ENCODE data around the gene RABL3.
A peak's percentile ranks its signal among the peaks of the same experiment; 100 is the strongest.
"Not testable (repeated sequence)": the region's sequence is repeated elsewhere in the genome, so short reads cannot be mapped to it uniquely, and the experiment has no call there.

Gene RABL3, protein sequence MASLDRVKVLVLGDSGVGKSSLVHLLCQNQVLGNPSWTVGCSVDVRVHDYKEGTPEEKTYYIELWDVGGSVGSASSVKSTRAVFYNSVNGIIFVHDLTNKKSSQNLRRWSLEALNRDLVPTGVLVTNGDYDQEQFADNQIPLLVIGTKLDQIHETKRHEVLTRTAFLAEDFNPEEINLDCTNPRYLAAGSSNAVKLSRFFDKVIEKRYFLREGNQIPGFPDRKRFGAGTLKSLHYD

DNA sequence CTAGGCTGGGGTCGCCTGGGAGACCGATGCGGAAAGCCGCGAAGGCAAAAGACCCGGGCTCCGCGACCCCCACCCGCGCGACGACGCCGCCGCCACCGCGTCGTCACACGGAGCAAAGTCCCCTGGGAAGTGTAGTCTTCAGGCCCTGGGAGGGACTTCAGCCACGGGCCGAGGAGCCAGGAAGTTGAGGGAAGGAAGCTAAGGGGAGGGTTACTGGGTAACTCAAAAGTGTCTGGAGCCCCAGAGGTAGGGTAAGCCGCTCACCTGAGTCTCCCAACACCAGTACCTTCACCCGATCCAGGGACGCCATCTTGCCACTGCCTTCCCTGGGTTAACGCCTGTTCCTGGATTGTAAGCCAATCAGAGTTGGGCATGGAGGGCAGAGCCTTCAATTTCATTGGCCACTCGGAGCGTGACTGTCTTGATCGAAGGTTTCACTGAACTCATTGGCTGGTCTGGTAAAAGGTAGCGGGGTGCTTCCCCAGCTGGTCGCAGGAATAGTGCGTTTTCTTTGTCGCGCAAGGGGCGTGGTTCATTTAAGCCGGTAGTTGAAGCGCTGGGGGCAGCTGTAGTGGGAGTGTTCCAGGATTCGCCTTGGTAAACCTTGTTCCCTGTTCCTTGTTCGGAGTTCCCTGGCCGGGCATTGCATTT, at the start of gene RABL3, which contains the start of gene GTF2E1:
RABL3 (minus strand) TSS at position 319 of the 651 bp plus-strand sequence; CDS start at position 310, 9 bp downstream.
GTF2E1 (plus strand) TSS at position 547 of the 651 bp plus-strand sequence. CDS start 7,809 bp downstream, outside the sequence.
- DNase-seq = peak; percentile 100

DNA sequence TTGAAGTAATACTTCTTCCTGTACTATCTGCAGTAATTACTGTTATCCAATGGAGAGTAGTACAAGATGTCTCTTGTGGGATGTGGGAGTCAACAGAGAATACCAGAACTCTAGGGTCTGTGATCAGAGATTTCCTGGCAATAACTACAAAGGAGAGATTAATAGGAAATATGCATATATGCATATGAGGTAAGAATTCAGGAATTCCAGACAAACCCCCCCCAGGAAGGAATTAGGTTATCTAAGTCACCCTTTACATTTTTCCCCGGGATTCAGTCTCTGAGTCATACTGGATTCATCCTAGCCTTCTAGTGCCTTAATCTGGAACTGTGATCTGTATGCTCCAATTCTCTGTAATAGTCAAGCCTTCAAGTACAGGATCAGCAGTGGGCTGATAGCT, 49.6 kb upstream of the RABL3 start:
- no peak for DNase-seq

DNA sequence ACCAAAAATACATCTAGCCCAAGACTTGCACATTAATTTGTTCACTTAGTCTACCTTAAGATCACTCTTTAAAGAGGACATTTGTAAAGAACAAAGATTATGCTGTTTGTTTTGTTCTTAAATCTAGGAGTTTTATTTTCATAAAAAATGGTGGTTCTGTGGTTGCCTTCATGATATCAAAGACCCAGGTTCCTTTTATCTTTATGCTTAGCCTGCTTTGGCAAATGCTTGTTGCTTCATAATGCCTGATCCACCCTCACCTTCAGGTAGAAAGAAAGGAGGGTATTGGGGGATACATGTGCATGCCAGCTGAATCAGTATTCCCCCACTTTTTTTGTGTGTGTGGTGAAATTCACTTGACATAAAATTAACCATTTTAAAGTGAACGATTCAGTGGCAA, 48.7 kb upstream of the RABL3 start:
- no peak for DNase-seq

DNA sequence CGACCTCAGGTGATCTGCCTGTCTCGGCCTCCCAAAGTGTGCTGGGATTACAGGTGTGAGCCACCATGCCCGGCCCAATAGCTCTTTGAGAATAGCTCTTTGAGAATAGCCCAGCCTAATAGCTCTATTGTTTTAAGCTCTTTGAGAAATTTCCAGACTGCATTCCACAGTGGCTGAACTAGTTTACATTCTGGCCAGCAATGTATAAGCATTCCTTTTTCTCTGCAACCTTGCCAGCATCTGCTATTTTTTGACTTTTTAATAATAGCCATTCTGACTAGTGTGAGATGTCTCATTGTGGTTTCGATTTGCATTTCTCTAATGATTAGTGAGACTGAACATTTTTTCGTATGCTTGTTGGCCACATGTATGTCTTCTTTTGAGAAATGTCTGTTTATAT, 43.5 kb upstream of the RABL3 start:
- not testable (repeated sequence) for DNase-seq

DNA sequence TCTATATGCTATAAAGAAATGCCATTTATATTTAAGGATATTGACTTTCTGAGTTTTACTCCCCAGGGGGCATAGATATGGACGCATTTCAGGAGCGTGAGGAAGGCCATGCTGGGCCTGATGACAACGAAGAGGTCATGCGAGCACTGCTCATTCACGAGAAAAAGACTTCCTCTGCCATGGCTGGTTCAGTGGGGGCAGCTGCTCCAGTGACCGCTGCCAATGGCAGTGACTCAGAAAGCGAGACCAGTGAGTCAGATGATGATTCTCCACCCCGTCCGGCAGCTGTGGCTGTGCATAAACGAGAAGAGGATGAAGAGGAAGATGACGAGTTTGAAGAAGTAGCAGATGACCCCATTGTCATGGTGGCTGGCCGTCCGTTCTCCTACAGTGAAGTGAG, 38.7 kb upstream of the RABL3 start:
- DNase-seq = no peak

DNA sequence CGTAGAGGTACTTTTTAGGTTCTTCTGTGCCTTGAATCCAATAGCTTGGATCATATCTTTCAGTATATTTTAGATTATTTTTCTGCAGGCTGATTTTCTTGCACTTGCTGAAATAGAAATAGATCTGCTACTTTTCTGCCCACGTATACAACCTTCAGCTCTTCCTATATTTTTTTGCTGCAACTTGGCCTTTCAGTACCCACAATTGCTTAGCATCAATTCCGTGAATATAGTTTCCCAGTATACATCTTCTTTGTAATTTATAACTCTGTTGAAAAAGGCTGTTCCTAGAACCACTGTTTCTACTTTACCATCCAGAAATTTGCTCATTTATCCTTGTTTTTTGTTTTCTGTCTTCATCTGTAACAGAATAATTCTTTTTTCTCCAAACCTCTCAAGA, 36.5 kb upstream of the RABL3 start:
- DNase-seq = no peak

DNA sequence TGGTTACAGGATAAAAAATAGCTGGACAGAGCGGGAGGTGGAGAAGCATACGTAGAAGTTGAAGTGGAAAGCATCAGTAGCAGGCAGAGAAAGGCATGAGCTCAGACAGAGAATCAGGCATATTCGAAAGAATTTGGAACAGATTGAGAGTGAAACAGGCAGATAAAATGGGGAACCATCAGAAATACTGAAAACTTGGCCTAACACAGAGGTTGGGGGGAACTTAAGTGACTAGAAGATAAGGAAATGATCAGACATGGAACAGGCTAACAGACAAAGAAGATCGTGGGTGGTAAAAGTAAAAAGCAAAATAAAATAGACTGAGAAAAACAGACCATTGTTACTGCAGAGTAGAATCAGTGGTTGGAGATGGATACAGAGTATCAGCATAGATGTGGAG, 33.1 kb upstream of the RABL3 start:
- DNase-seq = no peak

DNA sequence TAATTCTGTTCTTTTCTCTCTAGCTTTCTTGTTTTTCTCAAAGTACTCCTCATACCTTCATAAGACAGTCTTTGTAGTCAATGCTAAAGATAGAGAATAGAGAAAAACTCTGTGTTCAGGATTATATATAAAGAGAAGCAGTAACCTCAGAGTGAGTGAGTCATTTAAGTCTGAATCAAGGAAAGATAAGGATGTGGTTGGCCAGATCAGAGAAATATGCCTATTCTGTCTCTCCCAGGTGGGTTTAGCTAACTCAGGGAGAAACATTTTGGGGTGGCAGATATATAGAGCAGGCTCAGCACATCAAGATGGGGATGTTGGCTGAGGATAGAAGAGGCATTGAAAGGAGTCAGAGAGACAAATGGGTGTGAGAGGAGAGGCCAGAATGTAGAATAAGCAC, 31.6 kb upstream of the RABL3 start:
- DNase-seq = no peak

DNA sequence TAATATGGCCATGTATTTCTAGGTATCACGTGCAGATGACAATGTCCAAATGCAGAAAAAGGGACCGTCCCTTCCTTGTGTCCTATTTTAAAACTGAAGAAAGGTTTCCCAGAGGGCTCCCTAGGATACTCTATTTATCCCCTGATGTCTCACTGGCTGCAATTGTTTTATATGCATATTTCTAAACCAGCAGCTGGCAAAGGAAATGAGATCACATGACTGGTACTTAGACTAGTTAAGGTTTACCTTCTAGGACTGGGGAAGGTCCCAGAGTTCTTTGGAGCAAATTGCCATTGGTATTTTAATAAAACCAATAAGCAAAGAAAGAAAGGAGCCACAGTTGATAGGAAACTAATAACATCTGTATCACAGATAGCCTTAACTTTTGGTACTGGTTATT, 29.8 kb upstream of the RABL3 start:
- DNase-seq = no peak

DNA sequence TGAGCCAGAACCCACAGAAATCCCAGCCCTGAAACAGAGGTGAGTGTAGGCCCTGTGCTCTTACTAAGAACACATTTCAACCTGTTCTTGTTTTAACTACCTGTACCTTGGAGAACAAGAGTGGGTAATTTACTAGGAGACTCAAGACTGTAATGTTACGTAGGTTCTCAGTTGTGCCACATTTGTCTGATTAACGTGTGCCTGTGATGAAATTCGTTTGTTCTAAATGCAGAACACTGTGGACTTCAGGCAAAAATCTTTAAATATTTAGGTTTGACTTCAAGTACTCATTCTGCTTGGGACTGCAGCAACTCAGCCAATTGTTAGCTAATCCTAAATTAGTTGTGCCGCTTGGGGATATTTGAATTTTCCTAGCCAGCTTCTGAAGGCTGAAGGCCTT, 28.6 kb upstream of the RABL3 start:
- no peak for DNase-seq

DNA sequence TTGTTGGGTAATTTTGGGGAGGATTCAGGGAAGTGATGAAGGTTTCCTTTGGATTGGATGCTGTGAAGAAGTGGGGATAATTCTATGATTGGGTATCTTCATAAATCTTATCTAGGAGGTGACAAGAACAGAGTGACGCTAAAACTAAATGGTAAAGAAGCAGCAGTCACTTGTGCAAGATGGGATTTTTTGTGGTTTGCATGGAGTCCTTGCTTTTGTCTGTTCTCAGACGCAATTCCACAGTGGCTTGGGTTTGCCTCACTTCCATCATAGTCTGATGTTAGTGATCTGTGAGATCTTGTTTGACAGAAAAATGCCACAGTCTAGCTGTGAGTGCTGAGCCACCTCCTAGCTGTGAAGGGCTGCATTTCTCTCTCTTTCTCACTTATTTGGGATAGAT, 27.1 kb upstream of the RABL3 start:
- DNase-seq = no peak

DNA sequence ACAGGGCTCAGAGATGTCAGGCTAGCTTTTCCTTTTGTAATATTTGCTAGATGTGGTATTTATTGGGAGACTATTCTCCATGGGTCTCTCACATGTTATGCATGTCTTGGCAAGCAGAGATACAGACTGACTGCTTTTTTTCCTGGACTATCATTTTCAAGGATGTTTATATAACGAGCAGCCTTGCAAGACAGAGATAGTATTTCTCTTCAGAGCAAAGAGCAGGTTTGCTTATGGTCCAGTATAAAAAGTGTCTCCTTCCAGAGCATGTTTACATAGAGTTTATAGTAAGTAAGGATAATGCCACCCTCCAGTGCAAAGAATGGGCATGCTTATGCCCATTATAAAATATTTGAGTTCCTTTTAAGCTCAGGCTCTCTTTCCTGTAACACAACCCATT, 24.8 kb upstream of the RABL3 start:
- no peak for DNase-seq

DNA sequence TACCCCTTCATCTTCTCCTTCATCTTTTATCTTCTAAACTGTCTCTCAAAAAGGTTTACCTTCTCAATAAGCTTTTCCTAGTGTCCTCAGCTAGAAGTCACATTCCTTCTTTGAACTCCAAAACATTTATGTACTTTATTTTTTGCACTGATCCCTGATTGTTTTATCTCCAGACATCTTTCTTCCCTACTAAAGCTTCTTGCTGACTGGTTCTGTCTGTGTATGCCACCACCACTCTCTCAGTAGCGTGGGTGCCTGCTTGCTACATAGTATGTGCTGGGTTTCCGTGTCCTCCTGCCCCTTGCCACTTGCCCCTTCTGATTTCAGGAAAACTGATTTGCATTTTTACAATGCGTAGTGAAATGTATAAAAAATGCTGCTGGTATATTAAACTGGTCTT, 24.3 kb upstream of the RABL3 start:
- no peak for DNase-seq

DNA sequence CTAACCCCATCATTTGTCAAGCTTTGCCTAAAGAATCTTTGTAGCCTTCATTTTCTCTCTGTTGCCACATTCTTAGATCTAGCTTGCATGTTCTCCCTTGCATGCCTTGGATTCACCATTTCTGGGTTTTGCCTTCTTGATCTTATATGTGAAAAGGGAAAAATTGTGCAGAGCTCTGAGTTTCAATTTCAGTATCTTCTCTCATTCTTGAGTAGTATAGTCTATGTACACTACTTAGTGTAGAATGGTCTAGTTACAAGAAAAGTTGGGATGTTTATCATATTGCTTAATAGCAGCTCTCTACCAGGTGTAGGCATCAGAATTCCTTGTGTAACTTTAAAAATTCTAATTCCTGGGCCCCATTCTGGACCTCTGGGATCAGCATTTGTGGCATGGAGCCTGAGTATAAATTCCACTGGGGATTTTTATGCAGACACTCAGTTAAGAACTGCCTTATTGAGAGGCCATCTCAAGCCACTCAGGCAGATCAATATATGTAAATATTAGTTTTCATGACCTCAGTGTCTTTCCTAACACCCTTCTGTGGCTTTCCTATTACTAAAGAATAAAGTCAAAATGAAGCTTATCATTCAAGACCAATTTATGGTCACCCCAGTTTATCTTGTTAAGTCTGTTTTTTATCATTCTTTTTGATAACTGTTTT, 23.6 kb upstream of the RABL3 start:
- no peak for DNase-seq

DNA sequence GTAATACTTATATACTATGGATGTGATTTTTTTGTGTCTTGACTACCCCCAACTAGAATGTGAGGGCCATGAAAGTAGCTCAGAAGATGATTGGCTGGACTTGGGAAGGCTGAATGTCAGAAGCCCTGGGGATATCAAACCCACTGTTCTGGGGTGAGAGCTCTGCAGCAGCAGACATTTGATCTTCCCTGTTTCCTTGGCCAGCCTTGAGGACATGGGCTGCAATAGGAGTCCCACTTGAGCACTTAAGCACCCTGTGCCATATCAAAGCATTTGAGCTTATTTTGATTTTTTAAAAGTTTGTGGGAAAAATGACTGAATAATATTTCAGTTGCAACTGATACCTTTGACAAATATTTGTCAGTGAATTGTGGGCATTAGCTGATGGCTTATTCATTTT, 21.9 kb upstream of the RABL3 start:
- no peak for DNase-seq

DNA sequence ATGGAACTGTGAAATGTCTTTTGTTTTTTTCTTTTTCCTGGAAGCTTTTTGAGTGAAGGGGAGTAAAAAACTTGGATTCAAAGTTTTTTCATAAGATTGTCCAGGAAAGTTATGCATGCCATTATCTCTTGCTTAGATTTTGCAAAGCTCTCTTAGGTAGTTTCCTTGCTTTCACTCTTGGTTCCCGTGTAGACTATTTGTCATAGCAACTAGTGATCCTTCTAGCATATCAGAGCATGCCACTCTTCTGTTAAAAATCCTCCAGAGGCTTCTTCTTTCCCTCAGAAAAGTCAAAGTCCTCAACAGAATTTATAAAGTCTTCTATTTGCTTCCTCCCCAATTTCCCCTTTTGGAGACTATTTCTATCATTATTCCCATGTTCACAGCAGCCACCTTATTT, 21.3 kb upstream of the RABL3 start:
- no peak for DNase-seq

DNA sequence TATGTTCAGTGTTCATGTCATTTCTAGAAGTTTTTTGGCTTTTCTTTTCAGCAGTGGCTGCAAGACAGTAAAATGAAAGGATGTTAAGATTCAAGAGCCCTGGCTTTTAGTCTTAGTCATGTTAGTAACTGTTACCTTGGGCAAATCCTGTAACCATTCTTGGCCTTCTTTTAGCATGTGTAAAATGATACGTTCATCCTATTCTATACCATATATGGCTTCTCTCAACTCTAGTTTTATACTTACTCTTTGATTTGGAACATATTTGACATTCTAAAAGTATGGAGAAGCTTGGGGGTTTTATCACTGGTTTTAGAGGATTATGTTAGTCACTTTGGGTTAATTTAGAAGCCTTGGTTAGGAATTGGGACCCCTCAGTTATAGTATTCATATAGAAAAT, 20.3 kb upstream of the RABL3 start:
- DNase-seq = no peak

DNA sequence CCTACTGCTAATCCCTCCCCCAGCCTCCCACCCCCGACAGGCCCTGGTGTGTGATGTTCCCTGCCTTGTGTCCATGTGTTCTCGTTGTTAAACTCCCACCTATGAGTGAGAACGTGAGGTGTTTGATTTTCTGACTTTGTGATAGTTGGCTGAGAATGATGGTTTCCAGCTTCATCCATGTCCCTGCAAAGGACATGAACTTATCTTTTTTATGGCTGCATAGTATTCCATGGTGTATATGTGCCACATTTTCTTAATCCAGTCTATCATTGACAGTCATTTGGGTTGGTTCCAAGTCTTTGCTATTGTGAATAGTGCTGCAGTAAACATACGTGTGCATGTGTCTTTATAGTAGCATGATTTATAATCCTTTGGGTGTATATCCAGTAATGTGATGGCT, 16.2 kb upstream of the RABL3 start:
- DNase-seq = not testable (repeated sequence)

DNA sequence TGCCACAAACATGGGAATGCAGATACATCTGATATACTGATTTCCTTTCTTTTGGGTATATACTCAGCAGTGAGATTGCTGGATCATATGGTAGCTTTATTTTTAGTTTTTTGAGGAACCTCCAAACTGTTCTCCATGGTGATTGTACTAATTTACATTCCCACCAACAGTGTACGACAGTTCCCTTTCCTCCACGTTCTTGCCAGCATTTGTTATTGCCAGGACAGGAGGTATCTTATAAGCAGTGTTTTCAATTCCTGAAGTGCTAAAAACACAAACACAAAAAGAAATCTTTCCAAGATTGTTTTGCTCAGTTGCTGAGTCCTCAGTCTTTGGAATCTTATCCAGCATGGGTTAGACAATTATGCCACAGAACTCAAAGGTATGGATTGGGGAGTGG, 13.7 kb upstream of the RABL3 start:
- DNase-seq = no peak

DNA sequence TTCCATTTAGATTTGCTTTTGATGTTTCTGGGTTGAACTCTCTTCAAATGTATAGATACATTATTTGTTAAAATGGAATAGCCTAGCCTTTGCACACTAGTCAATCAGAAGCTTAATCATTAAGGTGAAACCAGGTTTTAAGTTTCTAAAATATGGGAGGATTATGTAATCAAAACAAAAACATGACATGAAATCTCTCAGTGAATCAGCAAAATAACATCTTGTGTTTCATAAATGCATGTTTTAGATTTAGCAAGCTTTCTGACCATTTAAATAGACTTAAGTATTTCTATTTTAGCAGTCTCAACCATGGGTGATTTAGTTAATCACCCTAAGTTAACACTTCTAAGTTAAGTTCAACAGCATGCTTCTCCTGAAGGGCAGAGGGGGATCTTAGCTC, 11.5 kb upstream of the RABL3 start:
- DNase-seq = no peak

DNA sequence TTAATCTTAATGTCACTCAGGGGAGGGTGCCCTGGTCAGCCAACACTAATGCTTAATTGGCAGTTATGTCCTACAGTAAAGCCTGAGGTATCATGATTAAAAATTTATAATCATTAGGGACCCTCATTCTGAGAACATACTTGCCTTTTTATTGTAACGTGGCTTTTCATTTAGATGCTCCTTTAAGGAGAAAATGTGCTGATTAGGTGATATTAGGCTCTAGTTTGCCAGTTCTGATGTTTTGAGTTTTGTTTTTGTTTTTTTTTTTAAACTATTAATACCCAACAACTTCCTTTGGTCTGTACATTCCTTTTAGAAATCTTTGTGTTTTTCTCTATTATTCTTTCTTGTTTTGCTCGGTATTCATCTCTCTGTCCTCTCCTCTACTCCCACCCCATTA, 10.5 kb upstream of the RABL3 start:
- no peak for DNase-seq

DNA sequence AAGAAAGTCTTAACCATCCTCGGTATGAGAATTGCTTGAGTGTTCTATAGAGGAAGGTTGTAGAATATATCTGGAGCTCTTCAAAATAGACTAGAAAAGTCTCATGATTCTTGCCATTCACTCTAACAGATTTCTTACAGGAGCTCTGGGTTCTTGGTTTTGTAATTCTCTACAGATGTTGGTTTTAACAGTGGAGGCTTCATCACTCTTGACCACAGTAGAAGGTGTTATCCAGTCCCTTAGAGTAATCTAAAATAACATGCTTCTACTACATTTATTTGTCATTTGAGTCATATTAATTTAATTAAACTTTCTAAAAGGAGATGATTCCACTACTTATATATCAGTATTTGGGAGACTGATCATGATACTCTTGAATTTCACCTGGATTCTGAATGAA, 9.9 kb upstream of the RABL3 start:
- no peak for DNase-seq

DNA sequence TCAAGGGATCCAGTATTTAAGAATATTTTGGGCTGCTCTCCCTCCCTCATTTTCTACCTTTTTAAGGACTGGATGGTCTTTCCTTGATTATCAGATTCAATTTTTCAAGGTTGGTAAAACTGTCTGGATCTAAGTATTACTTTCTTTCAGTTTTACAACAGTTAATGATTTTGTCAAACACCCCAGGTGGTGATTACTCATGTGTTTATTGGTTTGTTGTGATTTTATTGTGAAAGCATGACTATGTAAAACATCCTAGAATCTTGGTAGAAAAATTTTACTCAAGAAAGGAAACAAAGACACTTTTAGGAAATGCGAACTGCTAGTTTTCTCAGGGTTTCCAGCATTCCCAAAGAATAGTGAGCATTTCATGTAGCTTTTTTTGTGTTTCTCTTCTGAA, 7.5 kb upstream of the RABL3 start:
- no peak for DNase-seq

DNA sequence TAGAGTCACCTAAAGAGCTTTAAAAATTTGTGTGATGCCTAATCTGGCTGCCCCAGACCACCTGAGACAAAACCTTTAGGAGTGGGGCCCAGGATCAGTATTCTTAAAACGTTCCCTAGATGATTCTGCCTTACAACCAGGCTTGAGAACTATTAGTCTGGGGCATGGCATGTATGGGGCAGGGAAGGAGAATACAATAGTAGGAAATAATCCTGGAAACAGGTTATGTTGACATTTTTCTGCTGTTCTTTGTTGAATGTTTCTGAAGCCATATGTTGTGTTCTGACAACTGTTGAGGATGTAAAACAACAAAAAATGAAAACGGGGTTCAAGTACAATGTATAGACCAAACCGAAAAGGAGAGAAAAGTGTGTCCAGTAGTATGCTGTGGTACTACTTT, 3.1 kb upstream of the RABL3 start:
- no peak for DNase-seq
